Activated CD8-positive, alpha-beta memory T cell treated with anti-CD3 and anti-CD28 coated beads for 48 hours (primary cell): ENCODE measurements around the gene CYTH4.

Experiments
- DNase-seq, 3 experiments: peaks; one replicate each; pipeline ENCODE4 v3.0.0-alpha.2; 2020; ENCODE audit warnings: low read depth in 2 of 3, low spot score in 2 of 3

CYTH4 gene

DNA sequence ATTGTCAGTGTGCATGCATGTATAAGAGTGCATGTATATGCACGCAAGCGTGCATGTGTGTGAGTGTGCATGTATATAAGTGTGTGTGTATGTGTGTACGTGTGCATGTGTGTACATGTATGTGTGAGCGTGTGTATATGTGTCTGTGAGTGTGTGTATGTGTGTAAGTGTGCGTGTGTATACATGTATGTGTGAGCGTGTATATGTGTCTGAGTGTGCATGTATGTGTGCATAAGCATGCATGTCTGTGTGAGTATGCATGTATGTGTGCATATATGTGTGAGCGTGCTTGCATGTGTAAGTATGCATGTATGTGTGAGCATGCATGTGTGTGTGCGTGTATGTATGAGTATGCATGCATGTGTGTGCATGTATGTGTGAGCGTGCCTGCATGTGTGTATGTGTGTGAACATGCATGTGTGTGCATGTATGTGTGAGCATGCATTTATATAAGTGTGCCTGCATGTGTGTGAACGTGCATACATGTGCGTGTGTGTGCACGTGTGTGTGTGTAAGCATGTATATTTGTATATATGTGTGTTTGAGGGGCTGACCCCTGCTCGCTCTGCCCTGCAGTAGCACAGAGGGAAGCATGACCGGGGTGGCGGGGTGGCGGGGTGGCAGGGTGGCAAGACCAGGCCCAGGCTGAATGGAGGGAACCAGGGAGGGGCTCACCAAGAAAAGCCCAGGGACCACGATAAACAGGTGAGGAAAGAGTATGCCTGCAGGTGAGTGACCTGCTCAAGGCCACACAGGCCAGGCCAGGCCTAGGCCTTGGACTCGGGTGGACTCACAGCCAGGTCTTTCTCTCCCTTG, 26.3 kb downstream of the CYTH4 start:
- DNase-seq = no peak

DNA sequence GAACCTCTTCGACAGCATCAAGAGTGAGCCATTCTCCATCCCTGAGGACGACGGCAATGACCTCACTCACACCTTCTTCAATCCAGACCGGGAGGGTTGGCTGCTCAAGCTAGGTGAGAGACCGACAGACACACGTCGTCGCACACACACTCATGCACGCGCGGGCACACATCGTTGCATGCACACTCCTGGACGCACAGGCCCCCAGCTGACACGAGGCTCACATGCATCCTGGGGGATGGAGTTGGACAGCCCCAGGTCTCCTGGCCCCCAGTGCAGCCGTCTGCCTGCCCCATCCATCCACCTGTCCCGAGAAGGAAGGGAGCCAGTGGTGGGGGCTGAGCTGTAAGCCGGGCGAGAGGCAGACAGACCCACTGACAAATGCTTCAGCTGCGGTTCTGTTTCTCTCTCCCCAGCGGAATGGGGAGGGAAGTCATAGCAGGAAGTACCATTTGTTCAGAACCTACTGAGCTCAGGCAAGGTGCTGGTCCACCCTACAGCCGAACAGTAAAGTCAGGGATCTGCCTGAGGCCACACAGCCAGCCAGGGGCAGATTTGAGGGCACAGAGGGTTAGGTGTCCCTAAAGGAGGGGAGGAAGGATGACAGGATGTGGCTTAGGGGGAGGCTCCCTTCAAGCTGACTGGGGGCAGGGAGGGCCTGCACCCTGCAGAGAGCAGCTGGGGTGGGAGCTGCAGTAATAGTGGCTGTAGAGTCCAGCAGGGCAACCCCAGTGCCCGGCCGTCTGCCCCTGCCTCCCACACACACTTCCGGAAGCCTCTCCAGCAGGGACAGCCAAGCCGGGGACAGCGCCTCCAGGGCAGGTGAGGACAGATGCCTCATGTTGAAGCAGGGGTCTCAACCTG, 27.1 kb downstream of the CYTH4 start:
- DNase-seq = no peak

DNA sequence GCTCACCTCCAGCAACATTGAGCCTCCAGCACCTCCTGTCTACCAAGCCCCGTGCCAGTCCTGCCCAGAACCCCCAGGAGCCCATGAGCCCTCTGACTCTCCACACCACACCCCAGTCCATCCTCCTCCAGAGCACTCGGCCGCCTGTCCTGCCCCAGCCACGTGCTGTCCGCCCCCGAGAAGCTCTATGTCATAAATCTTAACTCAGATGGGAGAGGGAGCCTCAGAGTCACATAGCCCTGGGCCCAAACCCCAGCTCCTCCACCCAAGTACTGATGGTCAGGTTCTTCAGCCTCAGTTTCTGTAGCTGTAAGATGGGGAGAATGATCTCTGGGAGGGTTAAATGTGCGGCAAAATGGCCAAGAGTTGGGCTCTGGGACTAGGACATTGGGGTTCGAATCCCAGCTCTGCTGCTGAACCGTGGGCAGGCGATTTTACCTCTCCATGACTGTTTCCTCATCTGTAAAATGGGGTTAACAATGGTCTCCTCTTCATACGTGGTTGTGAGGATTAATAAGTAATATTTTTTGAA, 27.8 kb downstream of the CYTH4 start:
- no peak for DNase-seq

DNA sequence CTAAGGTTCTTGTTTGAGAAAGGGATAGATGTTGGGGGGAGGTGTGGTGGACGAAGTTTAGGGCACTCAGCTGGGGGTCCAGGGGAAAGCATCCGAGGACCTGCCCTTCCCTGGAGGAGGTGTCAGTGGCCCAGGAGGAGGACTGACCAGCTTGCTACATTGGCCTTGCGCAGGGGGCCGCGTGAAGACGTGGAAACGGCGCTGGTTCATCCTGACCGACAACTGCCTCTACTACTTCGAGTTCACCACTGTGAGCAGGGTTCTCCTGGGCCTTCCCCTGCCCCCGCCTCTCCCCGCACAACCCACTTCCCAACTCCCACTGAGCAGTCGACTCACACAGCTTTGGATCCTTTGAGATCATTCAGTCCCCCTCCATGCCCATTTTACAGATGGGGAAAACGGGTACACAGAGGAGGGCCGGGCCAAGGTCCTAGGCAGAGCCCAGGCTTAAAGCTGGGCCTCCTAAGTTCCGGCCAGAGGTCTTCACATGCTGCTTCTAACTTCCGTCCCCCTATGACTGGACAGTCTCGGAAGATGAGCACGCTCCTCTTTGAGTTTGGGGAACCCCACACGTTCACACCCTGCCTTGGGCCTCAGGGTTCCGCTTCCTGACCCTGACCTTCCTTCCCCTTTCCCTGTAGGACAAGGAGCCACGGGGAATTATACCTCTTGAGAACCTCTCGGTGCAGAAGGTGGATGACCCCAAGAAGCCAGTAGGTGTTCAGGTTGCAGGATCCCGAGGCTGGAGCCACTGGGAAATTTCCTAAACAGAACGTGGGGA, 28.7 kb downstream of the CYTH4 start:
- DNase-seq = no peak

DNA sequence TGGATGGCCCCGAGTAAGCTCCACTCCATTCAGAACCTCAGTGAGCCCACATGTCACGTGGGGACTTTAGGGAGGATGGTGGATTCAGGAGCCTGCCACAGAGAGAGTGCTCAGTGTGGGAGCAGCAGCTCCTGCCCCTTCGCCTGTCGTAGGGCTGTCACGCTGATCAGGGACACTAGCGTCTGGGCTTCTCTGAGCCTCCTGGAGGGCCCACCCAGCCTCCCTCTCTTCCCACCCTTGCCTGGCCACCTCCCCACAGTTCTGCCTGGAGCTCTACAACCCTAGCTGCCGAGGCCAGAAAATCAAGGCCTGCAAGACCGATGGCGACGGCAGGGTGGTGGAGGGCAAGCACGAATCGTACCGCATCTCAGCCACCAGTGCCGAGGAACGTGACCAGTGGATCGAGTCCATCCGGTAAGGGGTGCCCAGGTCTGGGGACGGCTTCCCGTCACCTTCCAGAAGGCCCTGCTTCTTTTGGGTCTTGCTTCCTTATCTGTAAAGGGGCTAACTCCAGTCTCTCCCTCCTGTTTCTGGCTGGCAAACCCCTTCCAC, 29.5 kb downstream of the CYTH4 start:
- no peak for DNase-seq

DNA sequence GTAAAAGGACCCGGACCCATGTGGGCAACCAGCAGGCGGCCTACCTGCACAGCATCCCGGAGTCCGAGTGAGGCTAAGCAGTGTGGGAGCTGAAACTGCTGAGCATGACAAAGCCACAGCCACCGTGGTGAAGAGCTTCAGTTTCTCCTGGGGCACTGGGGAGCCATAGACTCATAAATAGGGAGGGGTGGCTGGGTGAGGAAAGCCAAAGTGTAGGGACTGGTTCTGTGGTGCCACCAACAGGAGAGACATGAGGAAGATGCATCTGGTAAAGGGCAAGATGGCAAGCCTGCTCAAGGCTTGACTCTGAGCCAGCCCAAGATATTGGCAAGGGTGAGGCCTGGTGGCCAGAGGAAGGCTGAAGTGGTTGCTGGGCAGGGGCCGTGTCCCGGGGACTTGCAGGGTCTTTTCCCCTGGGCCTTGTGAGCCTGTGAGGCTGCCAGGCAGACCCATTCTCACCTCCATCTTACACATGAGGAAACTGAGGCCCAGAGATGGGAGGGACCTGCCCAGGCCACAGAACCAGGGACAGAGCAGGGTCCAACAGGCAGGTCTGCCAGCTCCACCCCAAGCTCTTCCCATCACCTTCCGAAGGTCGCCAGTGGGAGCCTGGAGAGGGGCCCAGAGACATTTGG, 30.4 kb downstream of the CYTH4 start:
- no peak for DNase-seq

DNA sequence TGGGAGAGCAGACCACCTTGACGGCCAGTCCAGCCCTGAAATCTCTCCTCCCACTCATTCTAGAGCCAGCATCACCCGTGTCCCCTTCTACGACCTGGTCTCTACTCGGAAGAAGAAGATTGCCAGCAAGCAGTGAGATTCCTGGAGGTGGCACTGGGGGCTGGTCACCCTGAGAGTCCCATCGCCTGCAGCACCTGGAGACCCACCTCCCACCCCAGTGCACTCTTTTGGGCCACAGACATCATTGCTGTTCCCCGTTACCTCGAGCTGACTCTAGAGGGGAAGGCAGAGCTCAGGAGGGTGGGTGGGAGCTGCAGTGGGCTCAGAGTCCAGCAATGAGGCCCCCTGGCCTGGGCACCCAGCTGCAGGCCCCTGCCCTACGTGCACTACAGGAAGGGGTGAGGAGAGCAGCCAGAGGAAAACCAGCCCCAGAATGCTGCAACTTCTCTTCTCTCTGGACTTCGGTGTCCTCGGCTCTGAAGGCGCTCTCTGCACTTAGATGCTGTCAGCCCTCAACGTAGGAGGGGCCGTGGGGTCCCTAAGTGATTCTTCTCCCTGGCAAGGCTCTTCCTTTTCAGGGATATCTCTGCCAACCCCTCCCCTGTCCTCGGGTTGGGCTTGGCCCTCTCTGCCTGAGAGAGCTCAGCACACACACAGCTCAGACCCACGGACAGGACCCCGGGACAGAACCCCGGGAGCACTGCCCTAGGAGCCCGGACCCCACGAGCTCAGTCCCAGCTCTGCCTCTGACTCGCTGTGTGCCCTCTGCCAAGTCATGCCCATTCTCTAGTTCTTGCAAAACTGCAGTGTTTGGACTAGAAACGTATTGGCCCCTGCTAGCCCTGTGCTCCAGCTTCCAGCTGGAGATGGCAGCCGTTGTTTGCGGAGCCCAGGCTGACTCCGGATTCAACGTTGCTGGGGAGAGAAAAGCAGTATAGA, 31.3 kb downstream of the CYTH4 start:
- no peak for DNase-seq

DNA sequence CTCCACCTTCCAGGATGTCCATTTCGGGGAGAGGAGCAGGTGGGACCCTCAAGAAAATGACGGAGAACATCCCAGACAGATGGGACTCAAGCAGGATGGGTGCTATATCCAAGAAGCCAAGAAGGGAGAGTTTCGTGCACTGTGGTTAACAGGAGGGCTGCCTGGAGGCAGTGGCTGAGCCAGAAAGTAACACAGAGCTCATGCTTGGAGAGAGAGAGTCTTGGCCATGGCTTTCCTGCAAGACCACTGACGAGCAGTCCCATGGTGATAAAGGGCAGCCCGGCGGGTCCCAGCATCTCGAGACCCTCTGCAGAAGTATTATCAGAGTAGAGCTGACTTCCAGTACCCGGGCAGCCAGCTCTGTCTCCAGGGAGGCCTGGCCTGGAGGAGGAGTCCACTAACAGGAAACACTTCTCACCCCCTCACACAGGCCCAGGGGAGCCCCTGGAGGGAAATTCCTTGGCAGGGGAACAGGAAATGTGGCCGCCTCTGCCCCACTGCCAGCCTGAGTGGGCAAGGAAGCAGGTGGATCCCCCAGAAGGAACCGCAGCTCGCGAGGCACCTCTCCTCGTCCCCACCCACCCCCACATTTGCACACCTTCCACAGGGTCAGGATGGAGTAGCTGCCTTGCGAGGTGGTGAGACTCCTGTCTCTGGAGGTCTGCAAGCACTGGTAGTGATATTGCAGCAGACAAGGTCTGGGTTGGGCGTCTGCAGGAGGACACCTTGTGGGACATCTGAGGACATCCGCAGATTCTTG, 32.2 kb downstream of the CYTH4 start:
- no peak for DNase-seq

DNA sequence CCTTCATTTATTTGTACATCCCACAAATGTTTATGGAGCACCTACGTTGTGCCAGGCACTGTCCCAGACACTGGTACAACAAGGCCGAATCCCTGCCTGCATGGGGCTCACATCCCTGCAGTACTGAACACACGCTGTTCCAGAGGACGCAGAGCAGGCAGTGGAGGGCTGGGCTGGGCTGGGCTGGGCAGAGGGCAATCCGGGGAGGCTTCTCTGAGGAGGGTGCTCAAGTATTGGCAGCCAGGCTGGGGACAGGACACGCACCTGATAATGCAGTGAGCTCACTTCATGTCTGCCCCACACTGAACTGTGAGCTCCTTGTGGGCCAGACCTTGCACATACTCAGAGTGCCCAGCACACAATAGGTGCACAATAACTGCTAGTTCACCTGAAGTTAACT, 34.1 kb downstream of the CYTH4 start:
- DNase-seq = no peak

DNA sequence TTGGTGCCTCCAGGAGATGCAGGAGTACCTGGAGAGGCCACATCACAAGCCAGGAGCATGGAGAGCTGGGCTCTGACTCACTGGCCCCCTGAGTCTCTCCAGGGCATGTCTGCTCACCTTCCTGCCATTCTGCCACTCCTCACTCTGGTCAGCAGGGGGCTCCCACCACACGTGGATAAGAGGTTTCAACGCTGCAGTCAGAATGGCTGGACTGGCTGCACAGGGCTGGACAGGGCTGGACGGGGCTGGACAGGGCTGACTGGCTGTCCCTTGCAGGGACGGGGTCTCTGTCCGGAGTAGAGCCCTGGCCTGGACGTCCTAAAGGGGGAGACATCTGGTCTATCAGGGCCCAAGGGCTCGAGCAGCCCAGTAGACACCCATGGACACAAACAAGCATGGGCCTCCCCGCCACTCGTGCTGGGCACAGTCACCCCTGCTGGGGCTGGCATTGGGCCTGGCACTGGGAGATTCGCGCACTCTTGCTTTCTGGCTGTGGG, 34.6 kb downstream of the CYTH4 start:
- peak in 2 of 3 experiments; percentile 48 to 63 for DNase-seq

DNA sequence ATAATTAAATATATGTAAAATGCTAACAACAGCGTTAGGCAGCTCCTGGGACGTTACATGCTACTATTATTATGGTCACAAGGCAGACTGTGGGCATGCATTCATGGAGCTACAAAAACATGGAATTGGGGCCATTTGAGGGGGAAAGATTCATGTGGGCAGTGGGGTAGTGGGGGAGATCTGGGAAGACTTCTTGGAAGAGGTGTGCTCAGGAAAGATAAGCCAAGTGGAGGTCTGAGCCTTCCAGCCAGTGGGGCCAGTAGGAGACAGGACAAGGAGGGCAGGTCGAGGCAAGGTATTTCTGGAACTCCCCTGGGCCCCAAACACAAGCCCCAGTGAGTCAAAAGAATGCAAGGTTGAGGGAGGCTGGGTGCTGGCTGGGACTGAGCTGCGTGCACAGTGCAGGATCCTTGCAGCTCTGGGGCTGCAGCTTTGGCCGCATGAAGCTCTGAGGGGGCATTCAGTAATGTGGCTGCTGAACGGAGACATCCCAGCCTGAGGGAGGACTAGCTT, 35.4 kb downstream of the CYTH4 start:
- no peak for DNase-seq

DNA sequence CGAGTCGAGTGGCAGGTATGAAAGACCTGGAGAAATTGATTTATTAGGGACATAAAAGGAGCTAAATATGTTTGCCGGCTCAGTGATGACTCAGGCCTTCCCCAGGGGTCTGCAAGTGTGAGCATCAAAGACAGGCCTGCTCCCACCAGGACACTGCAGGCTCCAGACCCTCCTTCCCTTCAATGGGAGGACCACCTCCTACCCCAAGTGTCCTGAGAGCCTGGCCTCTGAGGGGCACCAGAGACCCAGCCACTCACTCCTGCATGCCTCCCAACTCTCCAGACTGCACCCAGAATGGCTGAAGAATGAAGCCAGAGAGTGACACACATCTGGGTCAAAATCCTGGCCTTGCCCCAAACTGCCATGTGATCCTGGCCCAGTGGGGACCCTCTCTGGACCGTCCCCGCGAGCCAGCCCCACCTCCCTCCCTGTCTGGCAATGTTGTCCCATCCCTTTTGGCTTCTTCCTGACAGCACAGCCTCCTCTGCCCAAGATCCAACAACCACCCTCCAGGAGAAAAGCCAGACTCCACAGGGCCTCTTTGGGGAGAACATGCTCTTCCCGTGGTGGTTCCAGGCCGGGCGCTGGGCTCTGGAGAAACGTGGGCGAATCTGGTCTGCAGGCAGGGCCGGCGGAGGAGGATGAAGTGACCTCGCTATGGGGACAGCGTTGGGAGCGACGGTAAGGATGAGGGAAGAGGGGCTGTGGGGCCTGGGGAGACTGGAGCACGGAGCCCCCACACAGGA, 36.2 kb downstream of the CYTH4 start:
- DNase-seq = no peak

DNA sequence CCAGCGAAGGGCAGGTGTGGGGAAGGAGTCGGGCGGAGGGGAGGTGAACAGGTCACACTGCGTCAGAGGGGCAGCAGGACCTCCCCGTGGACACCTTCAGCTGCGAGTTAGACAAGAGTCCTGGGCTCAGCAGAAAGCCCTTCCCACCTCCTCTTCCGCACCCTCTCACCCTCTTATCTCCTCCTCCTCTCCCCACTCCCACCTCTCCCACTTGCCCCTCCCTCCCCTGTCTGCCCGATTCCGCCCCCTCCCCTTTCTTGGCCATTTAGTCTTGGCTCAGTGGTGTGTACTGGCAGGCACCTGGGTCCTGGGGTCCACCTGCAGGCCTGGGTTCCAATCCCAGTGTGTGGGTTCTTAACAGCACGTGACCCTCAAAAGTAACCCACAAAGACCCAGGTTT, 37.2 kb downstream of the CYTH4 start:
- no peak for DNase-seq

DNA sequence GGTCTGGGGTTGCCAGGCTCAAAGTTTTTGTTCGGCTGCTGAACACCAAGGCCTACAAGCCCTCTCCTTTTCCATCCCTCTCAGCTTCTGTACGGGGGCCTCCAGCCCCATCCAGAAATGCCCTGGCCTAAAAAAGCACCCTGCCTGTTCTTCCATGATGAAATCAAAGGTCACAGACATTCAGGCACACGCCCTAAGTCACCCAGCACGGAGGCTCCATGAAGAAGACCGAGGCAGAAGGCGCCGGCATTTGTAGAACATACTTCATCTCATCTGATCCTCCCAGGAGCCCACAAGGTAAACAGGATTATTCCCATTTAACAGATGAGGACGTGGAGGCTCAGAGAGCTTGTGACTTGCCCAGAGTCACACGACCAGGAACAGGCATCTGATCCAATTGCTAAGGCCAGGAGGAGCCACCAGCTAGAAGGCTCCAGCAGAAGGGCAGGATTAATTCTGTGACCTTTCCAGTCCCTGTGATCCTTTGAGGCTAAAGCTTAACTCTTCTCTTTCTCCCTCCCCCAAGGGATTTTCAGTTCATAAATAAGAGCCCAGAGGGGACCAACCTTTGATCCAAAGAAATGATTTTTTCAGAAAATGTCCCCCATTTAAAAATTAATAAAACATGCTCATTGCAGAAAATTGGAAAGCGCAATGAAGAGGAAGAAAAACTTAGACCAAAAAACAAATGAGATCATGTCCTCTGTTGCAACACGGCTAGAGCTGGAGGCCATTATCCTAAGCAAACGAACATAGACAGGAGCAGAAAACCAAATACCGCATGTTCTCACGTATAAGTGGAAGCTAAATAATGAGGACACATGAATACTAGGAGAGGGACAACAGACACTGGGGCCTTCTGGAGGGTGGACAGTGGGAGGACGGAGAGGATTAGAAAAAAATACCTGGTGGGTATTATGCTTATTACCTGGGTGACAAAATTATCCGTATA, 38.7 kb downstream of the CYTH4 start:
- DNase-seq = no peak

DNA sequence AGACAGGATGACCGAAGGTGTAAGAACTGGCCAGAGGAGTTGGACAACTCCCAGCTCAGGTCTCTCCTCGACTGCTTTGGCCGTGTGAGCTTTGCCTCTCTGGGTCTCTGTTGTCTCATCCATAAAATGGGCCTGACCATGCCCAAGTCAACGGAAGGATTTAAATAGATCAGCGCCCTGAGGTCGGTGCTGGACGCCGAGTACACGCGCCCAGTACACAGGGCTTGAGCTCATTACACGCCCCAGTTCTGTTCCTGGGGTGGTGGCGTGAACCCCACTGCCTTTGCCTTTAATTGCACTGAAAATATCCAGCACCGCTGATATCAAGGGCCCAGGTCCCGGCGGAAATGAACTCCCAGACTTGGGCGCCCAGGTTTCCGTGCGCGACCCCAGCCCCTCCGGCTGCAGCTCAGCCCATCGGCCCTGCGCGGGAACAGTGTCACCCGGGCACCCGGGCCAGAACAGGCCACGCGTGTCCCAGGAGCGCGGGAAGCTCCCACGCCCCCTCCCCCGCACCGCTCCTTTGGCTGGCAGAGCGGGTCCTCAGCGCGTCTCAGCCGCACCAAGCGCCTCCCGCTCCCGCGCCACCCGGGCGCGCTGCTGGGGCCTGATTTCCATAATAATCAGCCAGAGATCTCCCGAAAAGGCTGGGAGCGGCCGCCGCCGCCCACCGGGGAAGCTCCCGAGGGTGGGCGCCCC, 42.2 kb downstream of the CYTH4 start:
- DNase-seq = no peak

DNA sequence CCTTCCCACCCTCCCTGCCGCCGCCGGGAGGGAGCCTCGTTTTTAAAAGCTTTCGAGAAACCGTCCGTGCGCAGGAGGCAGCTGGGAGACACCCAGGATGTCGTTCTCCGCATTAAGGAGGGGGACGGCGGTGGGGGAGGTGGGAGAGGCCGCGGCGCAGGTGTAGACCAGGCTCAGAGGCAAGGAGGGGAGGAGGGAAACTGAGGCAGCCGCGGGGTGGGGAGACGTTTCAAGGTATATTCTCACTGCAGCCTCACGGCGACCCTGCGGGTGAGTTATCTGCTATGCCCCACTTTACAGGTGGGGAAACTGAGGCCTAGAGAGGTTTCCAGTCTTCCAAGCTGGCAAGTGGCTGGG, 42.7 kb downstream of the CYTH4 start:
- no peak for DNase-seq
